NCI-H1436 (cell line): ENCODE measurements around the gene SMDT1.
A peak's percentile ranks its signal among the peaks of the same experiment; 100 is the strongest.
"Not testable (repeated sequence)": the region's sequence is repeated elsewhere in the genome, so short reads cannot be mapped to it uniquely, and the experiment has no call there.

Experiments
- DNase-seq: peaks from one replicate; lab custom pipeline; 2025; lab: John Stamatoyannopoulos, UW

Gene SMDT1

DNA sequence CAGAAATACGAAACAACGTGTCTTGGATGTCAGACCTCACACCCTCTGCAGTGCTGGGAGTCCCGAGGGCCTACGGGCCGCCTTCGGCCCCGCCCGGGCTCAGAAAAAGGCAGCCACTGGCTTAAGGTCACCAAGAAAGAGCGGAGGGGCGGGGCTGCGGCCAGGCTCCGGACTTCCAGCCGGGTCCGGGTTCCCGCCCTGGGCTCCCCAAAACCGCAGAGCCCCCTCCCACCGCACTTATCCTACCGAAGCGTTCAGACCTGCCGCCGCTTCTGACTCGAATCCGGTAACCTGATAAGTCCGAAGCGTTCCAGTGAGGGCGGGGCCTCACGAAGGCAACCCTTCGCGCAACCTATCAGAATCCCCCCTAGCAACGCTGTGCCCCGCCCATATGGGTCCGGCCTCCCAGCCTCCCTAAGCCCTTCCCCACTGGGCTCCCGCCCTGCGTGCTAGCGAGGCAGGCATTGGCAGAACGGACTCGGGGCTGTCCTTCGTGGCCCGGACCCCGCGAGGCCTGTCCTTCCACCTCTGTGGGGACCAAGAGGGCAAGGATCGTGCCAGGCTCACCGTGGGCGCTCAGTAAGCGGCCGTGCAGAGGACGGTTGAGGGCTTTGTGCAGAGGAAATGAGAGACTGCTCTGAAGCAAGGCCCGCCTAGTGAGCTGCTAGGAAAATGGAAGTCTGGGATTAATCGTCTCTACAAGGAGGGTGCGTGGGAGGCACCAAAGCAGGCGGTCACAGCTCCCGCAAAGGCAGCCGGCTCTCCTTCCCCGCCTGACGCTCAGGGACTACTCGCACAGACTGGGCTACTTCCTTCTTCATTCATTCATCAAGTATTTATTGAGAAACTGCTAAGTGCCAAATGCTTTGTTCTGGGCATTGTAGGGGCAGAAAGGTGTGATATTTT is 8.7 kb upstream of the SMDT1 start, which contains the start of gene NAGA:
NAGA (minus strand) TSS at position 296 of the 906 bp plus-strand sequence. CDS start 515 bp downstream, outside the sequence.
- peak; percentile 97 for DNase-seq

DNA sequence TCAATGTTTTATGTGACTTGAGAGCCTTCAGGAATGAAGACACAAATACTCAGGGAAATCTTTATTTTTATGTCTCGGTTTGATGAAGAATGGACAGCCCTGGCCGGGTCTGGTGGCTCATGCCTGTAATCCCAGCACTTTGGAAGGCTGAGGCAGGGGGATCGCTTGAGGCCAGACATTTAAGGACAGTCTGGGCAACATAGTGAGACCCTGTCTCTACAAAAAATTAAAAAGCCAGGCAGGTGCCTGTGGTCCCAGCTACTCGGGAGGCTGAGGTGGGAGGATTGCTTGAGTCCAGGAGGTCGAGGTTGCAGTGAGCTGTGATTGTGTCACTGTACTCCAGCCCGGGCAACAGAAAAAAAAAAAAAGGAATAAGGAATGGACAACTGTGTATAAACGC is 8.0 kb upstream of the SMDT1 start:
- not testable (repeated sequence) for DNase-seq

GRCh38 chr22:42072606-42073330 is 6.7 kb upstream of the SMDT1 start:
- no peak for DNase-seq

- no peak for DNase-seq
Measured at GRCh38 chr22:42073621-42074041, 5.9 kb upstream of the SMDT1 start.

DNA sequence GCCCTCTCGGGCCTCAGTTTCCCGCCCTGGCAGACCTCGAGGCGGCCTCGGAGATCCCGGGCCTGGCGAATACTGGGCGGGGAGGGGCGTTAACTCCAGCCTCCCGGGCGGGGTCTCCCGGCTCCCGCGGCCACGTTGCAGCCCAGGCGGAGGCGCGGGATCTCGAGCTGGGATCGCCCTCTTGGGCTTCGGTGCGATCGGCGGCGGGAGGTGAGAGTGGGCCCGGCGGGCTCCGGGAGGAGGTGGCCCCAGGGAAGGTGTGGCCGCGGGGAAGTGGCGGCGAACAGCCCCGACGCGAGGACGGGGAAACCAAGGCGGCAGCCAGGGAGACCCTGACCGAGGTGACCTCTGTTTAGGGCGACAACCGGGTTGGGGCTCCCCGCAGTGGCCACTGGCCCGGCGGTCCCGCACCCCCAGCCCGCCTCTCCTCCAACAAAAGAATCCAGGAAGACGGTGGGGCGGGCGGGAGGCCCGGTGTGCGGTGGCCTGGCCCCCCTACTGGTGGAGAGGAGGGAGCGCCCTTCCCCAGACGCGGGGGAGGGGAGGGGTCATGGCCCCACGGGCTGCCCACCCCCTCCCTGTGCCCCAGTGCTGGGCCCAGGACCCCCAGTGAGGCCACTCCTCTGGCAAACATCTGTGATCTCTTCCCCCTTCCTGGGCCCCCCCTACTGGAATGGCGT is 5.2 kb upstream of the SMDT1 start, which contains the start of gene PHETA2:
PHETA2 (plus strand) TSS at position 117 of the 680 bp plus-strand sequence. CDS start 3,046 bp downstream, outside the sequence.
- no peak for DNase-seq

DNA sequence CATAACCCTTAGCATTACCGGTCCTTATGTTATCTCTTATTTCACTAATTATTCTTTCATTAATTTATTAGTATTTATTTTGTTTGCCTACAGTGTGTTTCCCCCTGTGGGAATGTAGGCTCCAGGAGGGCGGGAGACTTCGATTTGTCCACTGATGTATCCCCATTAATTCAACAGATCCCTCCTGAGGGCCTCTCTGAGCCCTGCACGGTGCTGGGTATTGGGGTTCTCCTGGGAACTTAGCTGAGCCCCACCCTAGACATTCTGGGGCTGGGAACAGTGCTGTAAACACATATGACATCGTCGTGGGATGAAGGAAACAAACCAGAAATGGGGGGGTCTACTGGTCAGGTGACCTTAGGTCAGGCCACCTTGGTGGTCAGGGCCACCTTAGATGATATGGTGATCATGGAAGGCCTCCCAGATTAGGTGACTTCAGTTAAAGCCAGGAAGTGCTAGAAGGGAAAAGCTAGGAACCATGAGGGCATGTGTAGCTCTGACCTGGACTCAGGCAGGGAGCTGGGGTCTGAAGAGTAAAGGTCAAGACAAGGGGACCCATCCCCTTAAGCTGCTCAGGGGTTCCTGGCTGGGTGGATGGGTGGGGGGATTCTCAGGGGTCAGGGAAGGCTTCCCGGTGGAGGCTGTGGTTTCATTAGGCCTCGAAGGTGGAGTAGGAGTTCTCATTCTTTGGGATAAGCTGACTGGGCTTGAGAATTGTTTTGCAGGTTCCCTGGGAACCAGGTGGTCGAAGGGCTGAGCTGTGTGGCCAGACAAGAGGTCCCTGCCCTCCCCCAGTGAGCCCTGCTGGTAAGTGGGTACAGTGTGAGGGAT is 4.4 kb upstream of the SMDT1 start:
- no peak for DNase-seq

DNA sequence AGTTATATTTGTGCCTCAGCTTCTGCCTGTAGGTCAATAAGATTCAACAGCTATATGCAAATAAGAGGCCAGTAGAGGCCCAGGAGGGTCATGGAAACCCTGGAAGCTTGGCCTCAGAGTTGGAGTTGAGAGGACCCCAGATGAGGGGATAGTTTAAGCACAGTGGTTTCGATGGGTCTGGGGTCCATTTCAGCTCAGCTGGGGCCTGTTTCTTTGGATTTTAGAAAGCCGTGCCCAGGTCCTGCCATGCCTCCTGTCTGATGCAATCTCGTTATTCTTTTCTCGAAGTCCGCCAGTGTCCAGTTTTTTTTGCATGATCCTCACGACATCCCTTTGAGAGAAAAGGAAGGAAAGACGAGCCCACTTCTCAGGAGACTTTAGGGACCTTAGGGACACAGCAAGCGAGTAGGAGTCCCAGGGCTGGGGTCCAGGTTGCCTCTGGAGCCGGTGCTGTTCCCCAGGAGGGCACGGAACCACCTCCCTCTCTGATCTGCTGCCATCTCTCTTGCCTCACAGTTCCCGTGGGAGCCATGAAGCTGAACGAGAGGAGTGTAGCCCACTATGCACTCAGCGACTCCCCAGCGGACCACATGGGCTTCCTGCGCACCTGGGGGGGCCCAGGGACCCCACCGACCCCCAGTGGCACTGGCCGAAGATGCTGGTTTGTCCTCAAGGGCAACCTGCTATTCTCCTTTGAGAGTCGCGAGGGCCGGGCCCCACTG is 2.6 kb upstream of the SMDT1 start:
- no peak for DNase-seq

- peak; percentile 17 for DNase-seq
Measured at GRCh38 chr22:42077486-42078125, 1.9 kb upstream of the SMDT1 start.

- DNase-seq: no peak
Measured at GRCh38 chr22:42078469-42079318, 806 bp upstream of the SMDT1 start.

DNA sequence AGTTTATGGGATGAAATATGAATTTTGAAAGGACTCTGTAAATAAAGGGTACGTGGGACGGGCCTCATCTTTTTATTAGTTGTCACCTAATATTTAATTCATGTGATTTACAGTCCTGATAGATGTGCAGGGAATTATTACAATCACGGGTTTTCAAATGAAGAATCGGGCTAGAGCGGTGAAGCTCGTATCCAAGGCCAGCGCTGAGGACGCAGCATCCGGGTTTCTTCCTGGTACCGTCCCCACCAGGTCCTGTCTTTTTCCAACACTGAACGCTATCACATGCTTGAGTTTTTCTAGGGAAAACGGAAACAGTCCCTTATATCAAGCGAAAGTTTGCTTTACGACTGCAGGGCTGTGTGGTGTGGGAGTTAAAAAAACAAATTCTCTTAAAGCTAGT is 787 bp downstream of the SMDT1 start:
- no peak for DNase-seq

DNA sequence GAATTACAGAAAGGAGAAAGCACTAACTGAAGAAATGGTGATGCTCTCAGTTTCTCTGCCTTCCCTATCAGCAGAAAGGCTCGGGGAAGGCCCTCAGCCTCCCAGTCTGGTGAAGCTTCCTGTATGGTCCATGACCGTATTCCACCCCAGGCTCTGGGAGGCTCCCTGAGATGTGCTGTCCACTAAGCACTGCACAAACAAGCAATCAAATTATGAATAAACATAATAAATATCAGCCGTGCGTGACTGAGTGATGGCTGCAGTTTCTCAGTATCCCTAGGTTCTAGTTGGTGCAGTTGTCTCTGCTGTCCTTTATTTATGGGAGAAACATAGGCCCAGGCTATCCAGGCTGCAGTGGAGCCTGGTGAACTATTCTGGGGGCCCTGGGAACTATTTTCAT is 3.6 kb downstream of the SMDT1 start:
- no peak for DNase-seq

DNA sequence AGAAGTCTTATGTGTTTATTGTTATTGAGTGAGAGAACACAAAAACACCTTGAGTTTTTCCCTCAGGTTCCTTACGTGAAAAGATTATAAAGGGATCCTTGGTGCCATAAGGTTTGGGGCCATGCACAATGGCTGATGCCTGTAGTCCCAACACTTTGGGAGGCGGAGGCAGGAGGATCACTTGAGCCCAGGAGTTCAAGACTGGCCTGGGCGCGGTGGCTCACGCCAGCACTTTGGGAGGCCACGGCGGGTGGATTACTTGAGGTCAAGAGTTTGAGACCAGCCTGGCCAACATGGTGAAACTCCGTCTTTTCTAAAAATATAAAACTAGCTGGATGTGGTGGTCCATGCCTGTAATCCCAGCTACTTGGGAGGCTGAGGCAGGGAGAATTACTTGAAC is 5.4 kb downstream of the SMDT1 start:
- DNase-seq: no peak

DNA sequence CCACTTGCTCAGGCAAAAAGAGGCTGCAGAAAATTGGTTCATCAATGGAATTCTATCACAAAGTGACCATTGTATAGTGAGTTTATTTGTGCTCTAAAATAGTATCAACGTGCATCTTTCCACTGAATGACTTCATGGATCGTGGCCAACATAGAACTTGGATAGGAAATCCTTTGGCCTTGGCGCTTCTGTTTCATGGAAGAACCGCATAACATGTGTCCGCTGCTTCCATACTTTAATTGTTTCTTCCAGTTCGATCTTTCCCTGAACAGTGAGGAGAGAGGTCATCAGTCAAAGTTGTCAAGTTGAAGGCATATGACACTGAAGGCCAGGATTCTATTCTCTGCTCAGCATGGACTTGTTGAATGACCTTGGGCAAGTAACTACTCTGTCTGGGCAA is 6.6 kb downstream of the SMDT1 start:
- DNase-seq: no peak

DNA sequence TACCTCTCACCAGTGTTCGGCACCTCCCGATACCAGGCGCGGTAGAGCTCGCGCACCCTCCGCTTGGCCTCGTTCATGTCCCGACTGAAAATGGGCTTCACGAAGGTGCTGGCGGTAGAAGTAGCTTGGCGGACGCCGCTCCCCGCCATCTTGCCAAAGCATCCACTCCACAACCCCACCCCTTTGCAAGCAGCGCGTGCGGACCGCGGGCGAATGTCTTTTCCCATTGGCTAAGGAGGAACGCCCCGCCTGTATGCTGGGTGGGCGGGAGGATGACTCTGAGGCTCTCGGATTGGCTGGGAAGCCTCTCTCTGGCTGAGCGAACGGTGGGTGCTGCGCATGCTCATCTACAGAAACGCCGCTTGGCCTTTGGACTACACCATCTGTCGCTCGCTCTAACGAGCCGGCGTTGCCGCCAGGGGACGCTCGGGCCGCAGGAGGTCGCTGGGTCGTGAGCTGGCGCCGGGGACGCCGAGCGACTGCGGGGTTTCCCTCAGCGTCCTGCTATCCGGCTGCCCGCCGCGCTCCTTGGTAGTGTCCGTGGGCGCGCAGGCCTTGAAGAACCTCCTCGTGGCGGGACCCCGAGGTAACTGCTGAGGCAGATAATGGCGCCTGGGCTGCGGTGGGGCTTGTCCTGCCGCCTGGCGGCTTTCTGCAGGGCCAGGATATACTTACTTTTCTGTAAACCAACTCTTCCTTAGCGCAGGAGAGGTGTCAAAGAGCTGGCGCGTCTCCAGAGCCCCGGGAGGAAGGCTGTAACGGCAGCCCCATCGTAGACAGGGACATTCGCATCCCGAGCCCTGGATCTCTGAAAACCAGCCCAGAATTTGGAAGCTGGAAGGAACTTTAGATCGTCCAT is 11.3 kb downstream of the SMDT1 start, which contains the start of gene NDUFA6:
NDUFA6 (minus strand) TSS at position 177 of the 859 bp plus-strand sequence; CDS start at position 149, 28 bp downstream.
- peak; percentile 99 for DNase-seq

GRCh38 chr22:42091455-42091782 is 11.9 kb downstream of the SMDT1 start:
- DNase-seq: no peak

DNA sequence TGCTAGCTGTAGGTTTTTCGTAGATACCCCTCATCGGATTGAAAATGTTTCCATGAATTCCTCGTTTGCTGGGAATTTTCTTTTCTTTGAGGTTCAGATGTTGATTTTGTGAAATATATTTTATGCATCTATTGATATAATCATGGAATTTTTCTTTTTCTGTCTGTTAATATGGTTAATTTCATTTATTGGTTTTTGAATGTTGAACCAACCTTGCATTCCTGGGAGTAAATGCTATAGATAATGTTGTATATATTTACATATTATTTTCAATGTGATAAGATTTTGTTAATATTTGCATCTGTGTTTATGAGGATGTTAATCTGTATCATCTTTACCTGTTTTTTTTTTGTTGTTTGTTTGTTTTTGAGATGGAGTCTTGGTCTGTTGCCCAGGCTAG is 21.7 kb downstream of the SMDT1 start:
- no peak for DNase-seq

GRCh38 chr22:42104332-42104860 is 24.9 kb downstream of the SMDT1 start:
- DNase-seq: not testable (repeated sequence)

DNA sequence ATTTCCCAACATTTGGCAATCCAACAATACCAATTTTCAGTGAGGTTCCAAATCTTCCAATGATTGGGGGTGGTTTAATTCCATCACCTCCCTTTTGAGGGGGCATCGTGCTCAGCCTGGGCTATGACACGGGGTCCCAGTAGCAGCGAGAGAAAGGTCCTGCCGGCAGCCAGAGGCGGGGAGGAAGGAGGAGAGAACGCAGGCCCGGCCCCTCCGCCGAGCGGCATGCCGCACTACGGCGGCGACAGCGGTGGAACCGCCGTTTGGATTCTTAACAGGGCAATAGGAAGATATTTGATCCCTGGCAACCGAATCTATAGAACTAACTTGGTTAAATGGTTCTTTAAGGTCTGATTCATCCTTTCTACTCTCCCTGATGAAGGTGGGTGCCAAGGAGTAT is 29.3 kb downstream of the SMDT1 start:
- no peak for DNase-seq
